GM19438 (cell line): Measurements from ENCODE around the gene LCMT2.
"Not testable (repeated sequence)": the region's sequence is repeated elsewhere in the genome, so short reads cannot be mapped to it uniquely, and the experiment has no call there.

Experiments used
- ATAC-seq: cut with Tn5 transposase; IDR thresholded peaks from one replicate; pipeline ENCODE4 v1.9.1; 2021; ENCODE audit warnings: low read depth; ENCODE audit not compliant: unreplicated experiment

Gene LCMT2

GRCh38 chr15:43316016-43316970 lies 14.1 kb downstream of the LCMT2 start:
- no peak for ATAC-seq

GRCh38 chr15:43314171-43314570 lies 16.2 kb downstream of the LCMT2 start:
- ATAC-seq = no peak

GRCh38 chr15:43312378-43312777 lies 18.0 kb downstream of the LCMT2 start:
- no peak for ATAC-seq

GRCh38 chr15:43302205-43302817 lies 28.1 kb downstream of the LCMT2 start, which contains the start of gene TGM7:
Gene TGM7 (minus strand): TSS chr15:43302255.
- no peak for ATAC-seq

GRCh38 chr15:43299884-43300283 lies 30.5 kb downstream of the LCMT2 start:
- ATAC-seq = no peak

GRCh38 chr15:43299411-43299810 lies 31.0 kb downstream of the LCMT2 start:
- no peak for ATAC-seq

GRCh38 chr15:43294091-43294706 lies 36.2 kb downstream of the LCMT2 start:
- ATAC-seq = no peak

- ATAC-seq = no peak
Observed at GRCh38 chr15:43293432-43293831, 36.9 kb downstream of the LCMT2 start.

- ATAC-seq = no peak
Observed at GRCh38 chr15:43292375-43293078, 37.8 kb downstream of the LCMT2 start.

- not testable (repeated sequence) for ATAC-seq
Observed at GRCh38 chr15:43289656-43290055, 40.7 kb downstream of the LCMT2 start.

- no peak for ATAC-seq
Observed at GRCh38 chr15:43287254-43287653, 43.1 kb downstream of the LCMT2 start.

- no peak for ATAC-seq
Observed at GRCh38 chr15:43286074-43286473, 44.3 kb downstream of the LCMT2 start.

- no peak for ATAC-seq
Observed at GRCh38 chr15:43285609-43286037, 44.8 kb downstream of the LCMT2 start.

- ATAC-seq = no peak
Observed at GRCh38 chr15:43283526-43283925, 46.8 kb downstream of the LCMT2 start.

GRCh38 chr15:43281926-43282602 lies 48.3 kb downstream of the LCMT2 start:
- no peak for ATAC-seq

- ATAC-seq = no peak
Observed at GRCh38 chr15:43280996-43281395, 49.4 kb downstream of the LCMT2 start.

GRCh38 chr15:43279496-43279895 lies 50.9 kb downstream of the LCMT2 start:
- no peak for ATAC-seq

- ATAC-seq = no peak
Observed at GRCh38 chr15:43278869-43279268, 51.5 kb downstream of the LCMT2 start.

GRCh38 chr15:43277901-43278300 lies 52.5 kb downstream of the LCMT2 start:
- ATAC-seq = no peak

GRCh38 chr15:43277231-43277823 lies 53.0 kb downstream of the LCMT2 start:
- no peak for ATAC-seq
